Measurements from ENCODE around the gene OXTR.

OXTR gene

DNA sequence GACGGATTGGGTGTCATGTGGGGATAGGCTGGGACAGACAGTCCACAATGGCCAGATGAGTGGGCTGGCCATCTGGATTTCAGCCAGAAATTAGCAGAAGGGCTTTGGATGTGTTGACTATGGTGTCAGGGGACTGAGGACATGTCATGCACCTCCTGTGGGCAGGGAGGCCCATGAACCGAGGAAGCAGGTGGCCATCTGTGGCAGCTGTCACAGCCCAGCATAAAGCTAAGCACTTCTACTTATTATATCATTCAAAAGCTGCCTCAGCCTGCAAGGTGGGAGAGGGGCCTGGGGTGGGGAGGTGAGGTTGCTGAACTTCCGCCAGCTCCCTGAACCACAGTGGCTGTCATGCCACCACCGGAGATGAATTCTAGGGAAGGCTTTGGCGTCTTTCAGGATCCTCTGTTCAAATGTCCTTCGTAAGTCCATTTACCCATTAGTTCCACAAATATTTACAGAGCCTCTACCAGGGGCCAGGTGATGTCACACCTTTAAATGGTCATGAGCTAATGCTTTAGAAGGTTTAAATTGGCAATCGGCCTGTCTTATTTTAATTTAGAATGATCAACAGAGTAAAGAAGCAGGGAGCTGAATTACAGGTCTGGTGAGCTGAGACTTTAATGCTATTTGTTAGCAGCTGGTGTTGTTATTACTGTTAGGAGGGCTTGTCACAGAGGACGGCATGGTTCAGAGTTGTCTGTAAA, 59.5 kb downstream of the OXTR start:
- no peak for FAIRE-seq

DNA sequence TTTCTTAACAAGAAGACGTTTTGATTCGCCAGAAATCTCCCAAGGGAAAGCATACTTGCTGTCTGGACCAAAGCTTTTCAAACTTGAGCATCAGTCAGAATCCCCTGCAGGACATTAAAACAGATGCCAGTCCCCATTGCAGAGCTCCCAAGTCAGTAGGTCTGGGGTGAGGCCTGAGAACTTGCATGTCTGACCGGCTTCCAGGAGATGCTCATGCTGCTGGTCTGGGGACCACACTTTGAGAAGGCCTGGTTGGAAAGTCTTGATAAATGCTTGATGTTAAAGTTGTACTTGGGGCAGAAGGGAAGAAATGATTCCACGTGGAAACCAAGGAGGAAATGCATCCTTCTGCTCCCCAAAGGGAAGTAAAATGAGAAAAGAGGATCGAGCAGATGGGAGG, 60.1 kb downstream of the OXTR start:
- no peak for FAIRE-seq

DNA sequence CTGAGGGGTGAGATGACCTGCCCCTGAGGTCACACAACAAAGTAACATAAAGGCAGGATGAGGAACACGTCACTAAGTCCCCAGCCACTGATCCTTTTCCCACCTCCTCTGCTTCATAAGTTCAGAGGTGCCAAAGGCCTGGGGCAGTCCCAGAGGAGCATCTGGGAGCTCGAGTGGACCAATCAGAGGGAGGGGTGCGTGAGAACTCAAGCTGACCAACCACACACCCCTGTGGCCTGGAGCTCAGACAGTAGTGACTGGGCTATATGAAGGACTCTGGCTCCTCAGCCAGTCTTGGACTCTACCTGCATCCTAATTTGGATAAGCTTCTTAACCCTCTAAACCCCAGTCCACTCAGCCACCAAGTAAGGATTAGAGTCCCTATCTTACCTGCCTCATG, 63.8 kb downstream of the OXTR start:
- FAIRE-seq: no peak

DNA sequence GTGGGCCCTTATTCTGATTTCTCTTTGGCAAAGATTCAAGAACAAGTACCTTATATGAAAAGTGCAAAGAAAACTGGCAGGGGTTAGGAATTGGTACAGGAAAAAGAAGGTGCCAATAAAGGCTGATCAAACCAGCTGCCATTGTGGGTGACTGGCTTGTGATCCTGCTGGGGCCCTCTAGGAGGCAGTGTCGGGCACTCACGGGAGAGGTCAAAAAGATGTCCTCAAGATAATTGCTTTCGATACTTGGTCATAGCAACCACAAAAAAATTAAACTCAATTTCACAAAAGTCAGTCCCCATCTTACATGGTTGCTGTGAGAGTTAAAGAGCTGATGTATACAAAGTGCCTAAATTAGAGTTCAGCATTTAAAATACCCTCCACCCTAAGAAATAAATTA, 66.9 kb downstream of the OXTR start:
- no peak for FAIRE-seq
